ENCODE data around the gene TINCR. TPM values are rescaled to one million over a fixed set of nuclear protein-coding genes. Genes with fewer than 3 reads are reported as not detected.
A peak's percentile ranks its signal among the peaks of the same experiment; 100 is the strongest.
"Not testable (repeated sequence)": the region's sequence is repeated elsewhere in the genome, so short reads cannot be mapped to it uniquely, and the experiment has no call there.

The TINCR gene
- total RNA-seq, 1 donor from 2014 or later = not detected

DNA sequence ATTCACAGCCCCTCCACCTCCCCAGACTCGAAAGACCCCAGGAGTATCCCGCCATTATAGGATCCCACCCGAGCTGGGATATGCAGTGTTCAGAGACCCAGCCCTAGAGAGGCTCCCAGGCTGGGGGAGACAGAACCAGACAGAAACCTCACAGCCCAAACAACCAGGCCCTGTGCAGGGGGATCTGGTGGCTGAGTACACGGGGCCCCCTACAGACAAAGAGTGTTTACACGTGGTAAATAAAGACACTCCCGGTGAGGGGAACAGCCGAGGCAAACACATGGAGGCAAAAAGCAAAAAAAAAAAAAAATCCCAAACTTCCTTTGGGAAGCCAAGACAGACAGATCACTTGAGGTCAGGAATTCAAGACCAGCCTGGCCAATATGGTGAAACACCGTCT lies 25.1 kb downstream of the TINCR start:
- no peak for DNase-seq
- Histone ChIP-seq H3K4me3 (no peak overlapping the region), H3K27me3 (ENCODE audit: low read depth) (peaks cover 32% of the 10 kb centered on the region), H3K9me3 (replicated peaks) (no peaks in the 10 kb centered on the region), H3K36me3 (no peaks in the 10 kb centered on the region), H3K4me1 (peaks cover 21% of the 10 kb centered on the region), H3K27ac (replicated peaks) (no peak overlapping the region)
- TF ChIP-seq, protein P1, sequence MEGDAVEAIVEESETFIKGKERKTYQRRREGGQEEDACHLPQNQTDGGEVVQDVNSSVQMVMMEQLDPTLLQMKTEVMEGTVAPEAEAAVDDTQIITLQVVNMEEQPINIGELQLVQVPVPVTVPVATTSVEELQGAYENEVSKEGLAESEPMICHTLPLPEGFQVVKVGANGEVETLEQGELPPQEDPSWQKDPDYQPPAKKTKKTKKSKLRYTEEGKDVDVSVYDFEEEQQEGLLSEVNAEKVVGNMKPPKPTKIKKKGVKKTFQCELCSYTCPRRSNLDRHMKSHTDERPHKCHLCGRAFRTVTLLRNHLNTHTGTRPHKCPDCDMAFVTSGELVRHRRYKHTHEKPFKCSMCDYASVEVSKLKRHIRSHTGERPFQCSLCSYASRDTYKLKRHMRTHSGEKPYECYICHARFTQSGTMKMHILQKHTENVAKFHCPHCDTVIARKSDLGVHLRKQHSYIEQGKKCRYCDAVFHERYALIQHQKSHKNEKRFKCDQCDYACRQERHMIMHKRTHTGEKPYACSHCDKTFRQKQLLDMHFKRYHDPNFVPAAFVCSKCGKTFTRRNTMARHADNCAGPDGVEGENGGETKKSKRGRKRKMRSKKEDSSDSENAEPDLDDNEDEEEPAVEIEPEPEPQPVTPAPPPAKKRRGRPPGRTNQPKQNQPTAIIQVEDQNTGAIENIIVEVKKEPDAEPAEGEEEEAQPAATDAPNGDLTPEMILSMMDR (IDR thresholded peaks at IDR 0.05; ENCODE audit: borderline replicate concordance) = no peak
- intact Hi-C loops (cut with micrococcal nuclease) = no loop called here

DNA sequence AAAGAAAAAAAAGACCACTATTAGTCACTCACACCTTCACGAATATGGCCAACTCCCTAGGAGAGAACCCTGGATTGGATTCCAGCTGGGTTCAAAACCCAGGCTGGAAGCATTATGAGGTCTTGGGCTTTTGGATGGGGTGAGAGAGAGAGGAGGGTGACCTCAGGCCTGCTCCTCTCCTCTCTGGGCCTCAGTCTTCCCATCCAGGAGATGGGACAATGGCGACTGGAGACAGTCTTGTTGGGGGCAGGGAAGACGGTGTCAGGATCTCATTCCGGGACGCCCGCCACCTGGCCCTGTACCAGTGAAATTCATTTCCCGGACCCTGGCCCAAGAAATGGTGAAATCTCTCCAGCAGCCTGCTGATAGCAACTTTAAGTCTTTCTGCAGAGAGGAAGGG lies 26.3 kb downstream of the TINCR start:
- Histone ChIP-seq H3K4me3 (no peak overlapping the region), H3K27me3 (ENCODE audit: low read depth) (peaks cover 43% of the 10 kb centered on the region), H3K9me3 (replicated peaks) (no peaks in the 10 kb centered on the region), H3K36me3 (no peaks in the 10 kb centered on the region), H3K27ac (replicated peaks) (no peak overlapping the region), H3K4me1 (peaks cover 32% of the 10 kb centered on the region)
- intact Hi-C loops (cut with micrococcal nuclease) = no loop called here
- TF ChIP-seq, protein P1 (IDR thresholded peaks at IDR 0.05; ENCODE audit: borderline replicate concordance) = no peak
- no peak for DNase-seq

DNA sequence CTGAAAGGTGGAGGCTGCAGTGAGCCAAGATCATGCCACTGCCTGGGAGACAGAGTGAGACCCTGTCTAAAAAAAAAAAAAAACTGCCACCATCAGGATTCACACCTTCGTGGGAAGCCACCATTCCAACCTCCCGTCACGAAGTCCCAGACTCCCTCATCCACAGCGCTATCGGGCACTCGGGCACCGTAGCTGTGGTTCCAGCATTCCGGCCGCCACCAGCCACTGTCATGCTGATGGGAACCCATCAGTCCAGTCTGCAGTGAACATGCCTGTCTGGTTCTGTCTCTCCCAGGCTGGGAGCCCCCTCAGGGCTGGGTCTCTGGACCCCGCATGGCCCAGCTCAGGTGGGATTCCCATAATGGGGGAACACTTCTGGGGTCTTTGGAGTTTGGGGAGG lies 27.5 kb downstream of the TINCR start:
- no peak overlapping the region for H3K27ac ChIP-seq (replicated peaks)
- TF ChIP-seq, protein P1 (IDR thresholded peaks at IDR 0.05; ENCODE audit: borderline replicate concordance) = no peak
- intact Hi-C loops (cut with micrococcal nuclease) = no loop called here
- H3K4me1 ChIP-seq = peaks cover 39% of the 10 kb centered on the region
- DNase-seq = no peak
- H3K27me3 ChIP-seq (ENCODE audit: low read depth) = peaks cover 48% of the 10 kb centered on the region
- peaks cover 3% of the 10 kb centered on the region for H3K9me3 ChIP-seq (replicated peaks)
- no peak overlapping the region for H3K4me3 ChIP-seq
- no peaks in the 10 kb centered on the region for H3K36me3 ChIP-seq

DNA sequence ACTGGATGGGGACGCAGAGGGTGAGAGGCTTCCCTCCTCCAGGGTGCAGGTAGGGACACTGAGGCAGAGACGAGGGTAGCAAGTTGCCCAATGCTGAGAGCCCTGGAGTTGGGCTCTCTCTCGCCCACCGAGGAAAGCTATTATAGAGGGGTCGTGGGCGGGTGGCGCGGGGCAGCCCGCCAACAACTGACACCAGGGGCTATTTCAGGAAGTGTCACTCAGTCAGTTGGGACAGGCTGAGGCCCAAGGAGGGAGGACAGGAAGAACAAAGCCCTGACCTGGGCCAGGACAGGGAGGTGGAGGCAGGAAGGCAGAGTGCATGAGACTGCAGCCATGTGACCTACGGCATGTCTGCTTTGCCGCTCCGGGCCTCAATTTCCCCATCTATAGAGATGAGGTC lies 29.9 kb downstream of the TINCR start:
- TF ChIP-seq, protein P1 (IDR thresholded peaks at IDR 0.05; ENCODE audit: borderline replicate concordance) = no peak

DNA sequence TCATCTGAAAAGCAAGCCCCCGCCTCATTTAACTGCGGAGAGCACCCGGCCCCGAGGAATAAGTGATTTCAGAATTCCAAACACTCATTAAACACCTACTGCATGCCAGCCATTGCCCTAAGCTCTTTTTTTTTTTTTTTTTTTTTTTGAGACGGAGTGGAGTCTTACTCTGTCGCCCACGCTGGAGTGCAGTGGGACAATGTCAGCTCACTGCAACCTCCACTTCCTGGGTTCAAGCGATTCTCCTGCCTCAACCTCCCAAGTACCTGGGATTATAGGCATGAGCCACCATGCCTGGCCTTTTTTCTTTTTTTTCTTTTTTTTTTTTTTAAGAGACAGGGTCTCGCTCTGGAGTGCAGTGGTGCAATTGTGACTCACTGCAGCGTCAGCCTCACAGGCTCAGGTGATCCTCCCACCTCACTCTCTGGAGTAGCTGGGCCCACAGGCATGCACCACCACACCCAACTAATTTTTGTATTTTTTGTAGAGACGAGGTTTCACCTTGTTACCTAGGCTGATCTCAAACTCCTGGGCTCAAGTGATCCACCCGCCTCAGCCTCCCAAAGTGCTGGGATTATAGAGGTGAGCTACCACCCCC lies 30.7 kb downstream of the TINCR start:
- peaks cover 48% of the 10 kb centered on the region for H3K27me3 ChIP-seq (ENCODE audit: low read depth)
- DNase-seq; intact Hi-C loops (cut with micrococcal nuclease); H3K36me3 ChIP-seq: not testable (repeated sequence)
- peaks cover 39% of the 10 kb centered on the region for H3K4me1 ChIP-seq
- peak overlapping the region; percentile 85 for H3K27ac ChIP-seq (replicated peaks)
- peaks cover 23% of the 10 kb centered on the region for H3K9me3 ChIP-seq (replicated peaks)
- H3K4me3 ChIP-seq = peak overlapping the region; percentile 54

More for the DNA sequence above, 29.9 kb downstream of the TINCR start:
- Histone ChIP-seq H3K9me3 (replicated peaks) (peaks cover 23% of the 10 kb centered on the region), H3K27ac (replicated peaks) (peak overlapping the region; percentile 85), H3K4me1 (peaks cover 39% of the 10 kb centered on the region), H3K27me3 (ENCODE audit: low read depth) (peaks cover 48% of the 10 kb centered on the region), H3K36me3 (no peaks in the 10 kb centered on the region), H3K4me3 (no peak overlapping the region)
- intact Hi-C loops (cut with micrococcal nuclease) = no loop called here
- peak; percentile 22 for DNase-seq

DNA sequence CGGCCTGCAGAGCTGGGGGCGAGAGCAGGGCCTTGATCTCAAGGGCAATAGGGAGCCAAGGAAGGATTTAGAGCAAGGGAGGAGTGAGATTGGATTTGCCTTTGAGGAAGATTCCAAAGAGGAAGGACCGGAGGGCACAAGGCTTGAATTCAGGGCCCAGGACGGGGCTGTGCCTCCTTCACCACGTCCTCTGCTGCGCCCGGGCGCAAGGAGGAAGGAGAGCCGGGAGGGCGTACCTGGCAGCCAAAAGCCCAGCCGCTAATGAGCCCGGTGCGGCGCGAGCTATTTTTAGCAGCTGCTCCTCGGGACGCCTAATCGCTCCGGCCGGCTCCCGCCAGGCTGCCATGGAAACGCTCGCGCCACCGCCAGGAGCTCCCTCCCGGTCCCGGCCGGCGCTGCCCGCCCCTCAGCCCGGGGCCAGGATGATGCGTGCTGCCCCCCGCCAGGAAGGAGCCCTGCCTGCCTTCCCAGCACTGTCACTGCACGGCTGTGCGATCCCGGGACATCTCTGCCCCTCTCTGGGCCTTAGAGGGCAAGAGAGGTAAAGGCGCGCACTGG lies 31.3 kb downstream of the TINCR start:
- peak; percentile 79 for DNase-seq
- Histone ChIP-seq H3K27me3 (ENCODE audit: low read depth) (peaks cover 46% of the 10 kb centered on the region), H3K9me3 (replicated peaks) (peaks cover 23% of the 10 kb centered on the region), H3K4me3 (peak overlapping the region; percentile 54), H3K36me3 (no peaks in the 10 kb centered on the region), H3K27ac (replicated peaks) (peak overlapping the region; percentile 85), H3K4me1 (peaks cover 39% of the 10 kb centered on the region)
- intact Hi-C loops (cut with micrococcal nuclease) = no loop called here
- TF ChIP-seq, protein P1 (IDR thresholded peaks at IDR 0.05; ENCODE audit: borderline replicate concordance) = no peak

All from left ventricle myocardium inferior (tissue), 1 donor.